H9 (cell line): ENCODE data around the gene IFNAR2. TPM values are rescaled to one million over a fixed set of nuclear protein-coding genes. Genes with fewer than 3 reads are reported as not detected.

Experiments used
- DNase-seq: peaks from one replicate; pipeline ENCODE4 v3.0.0-alpha.2; 2017
- H2AFZ ChIP-seq: one replicate; pipeline ENCODE4 v1.6.1; 2013; ENCODE audit warnings: mild to moderate bottlenecking, low read length, control low read depth, moderate library complexity
- H2AK5ac ChIP-seq: 2 replicates; pipeline ENCODE4 v1.6.1; 2013; ENCODE audit warnings: low read length, control low read depth, mixed read lengths; ENCODE audit not compliant: insufficient read length
- H2BK120ac ChIP-seq: one replicate; pipeline ENCODE4 v1.6.1; 2013; ENCODE audit warnings: low read depth, mild to moderate bottlenecking, low read length, control low read depth, inconsistent platforms; ENCODE audit not compliant: poor library complexity, severe bottlenecking
- H2BK12ac ChIP-seq: 2 replicates; pipeline ENCODE4 v1.6.1; 2013; ENCODE audit warnings: low read length, control low read depth, mixed read lengths, low read depth; ENCODE audit not compliant: insufficient read length
- H2BK15ac ChIP-seq: 2 replicates; pipeline ENCODE4 v1.6.1; 2013; ENCODE audit warnings: low read depth, low read length, control low read depth
- H2BK20ac ChIP-seq: one replicate; pipeline ENCODE4 v1.6.1; 2013; ENCODE audit warnings: low read depth, mild to moderate bottlenecking, low read length, control low read depth, inconsistent platforms; ENCODE audit not compliant: poor library complexity, severe bottlenecking
- H2BK5ac ChIP-seq: 2 replicates; pipeline ENCODE4 v1.6.1; 2013; ENCODE audit warnings: low read length, control low read depth, mixed read lengths; ENCODE audit not compliant: insufficient read length
- H3K14ac ChIP-seq: 2 replicates; pipeline ENCODE4 v1.6.1; 2013; ENCODE audit warnings: low read length, control low read depth; ENCODE audit not compliant: insufficient read depth
- H3K18ac ChIP-seq: 2 replicates; pipeline ENCODE4 v1.6.1; 2013; ENCODE audit warnings: low read depth, mild to moderate bottlenecking, mixed read lengths, low read length, control low read depth; ENCODE audit not compliant: insufficient read length
- H3K23ac ChIP-seq: 2 replicates; pipeline ENCODE4 v1.6.1; 2013; ENCODE audit warnings: low read length, control low read depth, mixed read lengths, low read depth; ENCODE audit not compliant: insufficient read length
- H3K23me2 ChIP-seq: 2 replicates; pipeline ENCODE4 v1.6.1; 2013; ENCODE audit warnings: low read depth, mild to moderate bottlenecking, mixed read lengths, low read length, control low read depth; ENCODE audit not compliant: insufficient read length, poor library complexity, severe bottlenecking
- H3K27ac ChIP-seq: 2 replicates; pipeline ENCODE4 v1.5.1; 2013; ENCODE audit warnings: low read length, control low read depth, mixed read lengths, low read depth; ENCODE audit not compliant: insufficient read length
- H3K27me3 ChIP-seq: 2 replicates; pipeline ENCODE4 v1.6.1; 2013; ENCODE audit warnings: low read length, control low read depth, inconsistent platforms; ENCODE audit not compliant: insufficient read depth
- H3K4ac ChIP-seq: 2 replicates; pipeline ENCODE4 v1.6.1; 2013; ENCODE audit warnings: low read depth, mild to moderate bottlenecking, control low read depth, inconsistent platforms, low read length, moderate library complexity
- H3K4me1 ChIP-seq: 2 replicates; pipeline ENCODE4 v1.6.1; 2013; ENCODE audit warnings: low read length, control low read depth, inconsistent platforms; ENCODE audit not compliant: insufficient read depth
- H3K4me2 ChIP-seq: 2 replicates; pipeline ENCODE4 v1.6.1; 2013; ENCODE audit warnings: low read length, control low read depth, mixed read lengths; ENCODE audit not compliant: insufficient read length, insufficient read depth
- H3K56ac ChIP-seq: 2 replicates; pipeline ENCODE4 v1.6.1; 2013; ENCODE audit warnings: low read depth, mild to moderate bottlenecking, mixed read lengths, low read length, control low read depth; ENCODE audit not compliant: insufficient read length
- H3K79me1 ChIP-seq: 2 replicates; pipeline ENCODE4 v1.6.1; 2013; ENCODE audit warnings: low read depth, mild to moderate bottlenecking, moderate library complexity, low read length, control low read depth, inconsistent platforms; ENCODE audit not compliant: insufficient read depth, poor library complexity, severe bottlenecking
- H3K79me2 ChIP-seq: 2 replicates; pipeline ENCODE4 v1.6.1; 2013; ENCODE audit warnings: low read length, control low read depth, inconsistent platforms; ENCODE audit not compliant: insufficient read depth
- H3K9ac ChIP-seq: 2 replicates; pipeline ENCODE4 v1.6.1; 2013; ENCODE audit warnings: low read length, control low read depth, mixed read lengths; ENCODE audit not compliant: insufficient read length; ENCODE audit errors: extremely low read depth
- H3K9me3 ChIP-seq: one replicate; pipeline ENCODE4 v1.6.1; 2013; ENCODE audit warnings: low read depth, low read length, inconsistent platforms; ENCODE audit not compliant: control insufficient read depth
- H3T11ph ChIP-seq: one replicate; pipeline ENCODE4 v1.6.1; 2013; ENCODE audit warnings: mild to moderate bottlenecking, low read length, control low read depth, inconsistent platforms
- H4K20me1 ChIP-seq: one replicate; pipeline ENCODE4 v1.6.1; 2013; ENCODE audit not compliant: control insufficient read depth, insufficient read length, insufficient read depth
- H4K5ac ChIP-seq: 2 replicates; pipeline ENCODE4 v1.6.1; 2013; ENCODE audit warnings: low read depth, mild to moderate bottlenecking, mixed read lengths, low read length, control low read depth; ENCODE audit not compliant: insufficient read length
- H4K8ac ChIP-seq: replicated peaks from 2 replicates; pipeline ENCODE4 v1.6.1; 2013; ENCODE audit warnings: low read length, control low read depth, mixed read lengths, low read depth; ENCODE audit not compliant: insufficient read length
- H4K91ac ChIP-seq: 2 replicates; pipeline ENCODE4 v1.6.1; 2013; ENCODE audit warnings: low read depth, mild to moderate bottlenecking, moderate library complexity, mixed read lengths, low read length, control low read depth; ENCODE audit not compliant: insufficient read length
- H3K27ac Mint-ChIP-seq, 3 experiments: 2 replicates in 2 of 3; 3 replicates in 1 of 3; pipeline ENCODE4 v1.8.0; 2020 to 2021; ENCODE audit warnings: mixed read lengths in 3 of 3, mild to moderate bottlenecking in 1 of 3, moderate library complexity in 1 of 3
- H3K27me3 Mint-ChIP-seq: 2 replicates; pipeline ENCODE4 v1.8.0; 2021; ENCODE audit warnings: low read depth, mild to moderate bottlenecking, moderate library complexity, mixed read lengths
- H3K36me3 Mint-ChIP-seq, 3 experiments: 2 replicates in 2 of 3; 3 replicates in 1 of 3; pipeline ENCODE4 v1.8.0; 2020 to 2021; ENCODE audit warnings: low read depth in 3 of 3, mixed read lengths in 3 of 3; ENCODE audit not compliant: insufficient read depth in 1 of 3
- H3K4me1 Mint-ChIP-seq, 2 experiments: 2 replicates each; pipeline ENCODE4 v1.8.0; 2020; ENCODE audit warnings: mixed read lengths in 2 of 2
- H3K4me3 Mint-ChIP-seq, 2 experiments: 2 replicates in 1 of 2; 3 replicates in 1 of 2; pipeline ENCODE4 v1.8.0; 2020 to 2021; ENCODE audit warnings: mild to moderate bottlenecking in 2 of 2, mixed read lengths in 2 of 2, moderate library complexity in 1 of 2
- H3K9me3 Mint-ChIP-seq, 2 experiments: 2 replicates in 1 of 2; 3 replicates in 1 of 2; pipeline ENCODE4 v1.8.0; 2020; ENCODE audit warnings: mild to moderate bottlenecking in 2 of 2, mixed read lengths in 2 of 2, moderate library complexity in 1 of 2
- CTCF ChIP-seq: fragments of 200-600 bp; sonication (generic); conservative IDR thresholded peaks from 3 replicates; pipeline ENCODE4 v1.8.0; 2021; ENCODE audit warnings: antibody characterized with exemption, mild to moderate bottlenecking
- WGBS: extraction: QIAGEN DNeasy Blood & Tissue Kit; methylation state at CpG from one replicate; pipeline ENCODE4 v1.1.7; 2013; ENCODE audit warnings: missing lambda C conversion rate, low lambda C conversion rate, mixed read lengths; ENCODE audit not compliant: insufficient read length; ENCODE audit errors: extremely low coverage; 5-methylcytosine and 5-hydroxymethylcytosine counted together
- total RNA-seq: library from RNA; stranded (reverse); gene quantifications from 2 replicates; pipeline ENCODE4 v1.2.1, GENCODE V29; 2021

IFNAR2 gene
- total RNA-seq, 1 experiment from 2014 or later = 14.4 TPM

- no peak overlapping the region for H2BK5ac ChIP-seq
- H4K91ac ChIP-seq = no peak overlapping the region
- H3K23ac ChIP-seq = no peak overlapping the region
- no peak overlapping the region for H2BK12ac ChIP-seq
- H3K79me2 ChIP-seq = no peaks in the 10 kb centered on the region
- no peak overlapping the region for H3K27ac ChIP-seq
- no peaks in the 10 kb centered on the region for H4K20me1 ChIP-seq
- H2BK15ac ChIP-seq = no peak overlapping the region
- no peak overlapping the region for H3K18ac ChIP-seq
- H4K5ac ChIP-seq = no peak overlapping the region
- no peak for DNase-seq
- no peak overlapping the region for H2BK120ac ChIP-seq
- H2AFZ ChIP-seq = no peak overlapping the region
- Mint-ChIP-seq H3K27ac (no peak overlapping the region), H3K4me1 (peaks cover 10 to 13% of the 10 kb centered on the region in 2 experiments), H3K9me3 (peaks cover 41 to 47% of the 10 kb centered on the region in 2 experiments), H3K27me3 (no peaks in the 10 kb centered on the region), H3K4me3 (no peak overlapping the region), H3K36me3 (peaks cover 51 to 73% (median 58%) of the 10 kb centered on the region in 3 experiments)
- H2AK5ac ChIP-seq = no peak overlapping the region
- H3K4me2 ChIP-seq = no peak overlapping the region
- no peak overlapping the region for H2BK20ac ChIP-seq
- no peak overlapping the region for H4K8ac ChIP-seq
- H3T11ph ChIP-seq = no peak overlapping the region
- no CpG with 5 or more reads among the region's 3 CpGs for whole genome bisulfite sequencing
- no peak overlapping the region for H3K4ac ChIP-seq
- H3K9me3 ChIP-seq = peaks cover 23% of the 10 kb centered on the region
- no peak overlapping the region for H3K9ac ChIP-seq
- no peak overlapping the region for H3K14ac ChIP-seq
- no peaks in the 10 kb centered on the region for H3K79me1 ChIP-seq
- H3K56ac ChIP-seq = no peak overlapping the region
- TF ChIP-seq CTCF = no peak
- H3K27me3 ChIP-seq = no peaks in the 10 kb centered on the region
- peaks cover 5% of the 10 kb centered on the region; the same call in 1 of the 2 replicates for H3K4me1 ChIP-seq
- H3K23me2 ChIP-seq = no peaks in the 10 kb centered on the region
These were observed 7.7 kb downstream of the IFNAR2 start for GRCh38 chr21:33237486-33237885.
